HG02938 (cell line): ENCODE data around the gene HS3ST6.
"Not testable (repeated sequence)": the region's sequence is repeated elsewhere in the genome, so short reads cannot be mapped to it uniquely, and the experiment has no call there.

Experiments
- ATAC-seq: cut with Tn5 transposase; IDR thresholded peaks from one replicate; pipeline ENCODE4 v1.9.1; 2021; ENCODE audit warnings: mild to moderate bottlenecking, moderate library complexity; ENCODE audit not compliant: unreplicated experiment

HS3ST6 gene

GRCh38 chr16:1884155-1884760 is 34.0 kb downstream of the HS3ST6 start:
- ATAC-seq: no peak

DNA sequence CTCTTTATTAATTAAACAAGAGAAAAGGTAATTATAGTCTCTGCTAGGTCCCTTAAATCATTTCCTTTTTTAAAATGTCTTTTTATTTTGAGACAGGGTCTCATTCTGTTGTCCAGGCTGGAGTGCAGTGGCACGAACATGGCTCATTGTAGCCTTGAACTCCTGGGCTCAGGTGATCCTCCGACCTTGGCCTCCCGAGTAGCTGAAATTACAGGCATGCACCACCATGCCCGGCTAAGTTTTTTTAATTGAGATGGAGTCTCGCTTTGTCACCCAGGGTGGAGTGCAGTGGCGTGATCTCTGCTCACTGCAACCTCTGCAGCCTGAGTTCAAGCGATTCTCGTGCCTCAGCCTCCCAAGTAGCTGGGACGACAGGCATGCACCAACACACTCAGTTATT is 37.0 kb downstream of the HS3ST6 start:
- not testable (repeated sequence) for ATAC-seq

DNA sequence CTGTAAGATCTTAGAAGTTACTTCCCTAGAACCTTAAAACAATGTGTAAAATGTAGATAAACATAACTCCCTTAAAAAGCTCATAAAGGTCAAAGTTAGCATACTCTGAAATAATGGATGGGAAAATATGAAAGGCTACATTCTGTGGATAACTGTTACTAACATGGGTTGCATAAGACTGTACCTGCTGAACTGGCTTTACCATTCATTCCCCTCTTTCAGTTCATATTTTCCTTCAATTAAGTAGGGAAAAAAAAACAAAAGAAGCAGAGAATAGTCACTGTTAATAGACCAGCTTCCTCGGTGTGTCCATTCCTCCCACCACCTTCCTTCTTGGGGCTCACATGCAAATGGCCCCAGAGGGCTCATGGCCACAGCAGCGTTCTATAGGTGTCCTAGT is 38.7 kb downstream of the HS3ST6 start:
- no peak for ATAC-seq

DNA sequence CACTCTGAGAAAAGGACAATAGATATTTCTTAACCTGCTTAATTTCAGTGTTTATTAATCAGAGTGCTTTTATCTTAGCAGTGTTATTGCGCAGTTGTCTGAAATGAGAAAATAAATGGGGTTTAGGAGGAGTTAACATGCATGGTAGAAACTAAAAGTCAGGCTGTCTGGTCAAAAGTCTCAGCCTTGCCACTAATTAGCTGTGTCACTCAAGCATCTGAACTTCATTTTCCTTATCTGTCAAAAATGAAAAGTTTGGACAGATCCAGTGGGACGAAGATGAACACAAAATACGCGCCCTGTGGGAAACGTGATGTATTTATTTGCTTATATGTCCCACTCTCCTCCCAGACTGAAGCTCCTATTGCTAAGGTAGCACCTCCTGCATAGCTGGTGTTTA is 40.0 kb downstream of the HS3ST6 start:
- ATAC-seq: no peak

- no peak for ATAC-seq
These were observed 40.4 kb downstream of the HS3ST6 start for GRCh38 chr16:1877804-1878203.

DNA sequence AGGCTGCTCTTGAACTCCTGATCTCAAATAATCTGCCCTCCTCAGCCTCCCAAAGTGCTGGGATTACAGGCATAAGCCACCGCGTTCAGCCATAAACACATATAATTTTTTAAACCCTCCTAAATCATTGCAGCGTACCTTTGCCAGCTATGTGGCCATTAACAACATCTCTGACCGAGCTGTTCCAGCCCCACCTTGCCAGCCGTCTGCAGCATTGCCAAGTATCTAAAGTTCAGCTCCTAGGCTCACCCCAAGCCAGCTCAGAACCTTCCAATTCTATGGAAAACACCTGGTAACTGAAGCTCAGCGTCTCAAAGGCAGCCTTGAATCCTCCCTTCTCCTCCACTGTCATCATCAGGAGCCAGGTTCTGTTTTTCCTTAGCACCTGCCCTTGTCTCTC is 41.1 kb downstream of the HS3ST6 start:
- ATAC-seq: no peak

DNA sequence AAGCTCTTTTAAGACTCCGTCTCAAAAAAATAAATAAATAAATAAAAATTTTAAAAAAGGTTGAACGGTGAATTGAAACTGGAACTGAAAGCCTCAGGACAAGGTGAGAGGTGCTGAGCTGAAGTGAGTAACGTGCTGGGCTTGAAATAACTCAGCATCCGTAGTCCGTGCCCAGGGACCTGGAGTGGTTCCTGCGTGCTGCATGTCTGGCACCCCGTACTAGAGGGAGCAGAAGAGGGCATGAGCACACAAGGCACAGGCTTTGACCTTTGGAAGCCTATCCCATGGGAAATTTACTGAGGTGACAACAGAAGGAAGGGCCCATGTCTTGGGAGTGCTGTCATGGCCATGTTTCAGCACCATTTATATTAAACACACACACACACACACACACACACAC is 41.7 kb downstream of the HS3ST6 start:
- no peak for ATAC-seq

DNA sequence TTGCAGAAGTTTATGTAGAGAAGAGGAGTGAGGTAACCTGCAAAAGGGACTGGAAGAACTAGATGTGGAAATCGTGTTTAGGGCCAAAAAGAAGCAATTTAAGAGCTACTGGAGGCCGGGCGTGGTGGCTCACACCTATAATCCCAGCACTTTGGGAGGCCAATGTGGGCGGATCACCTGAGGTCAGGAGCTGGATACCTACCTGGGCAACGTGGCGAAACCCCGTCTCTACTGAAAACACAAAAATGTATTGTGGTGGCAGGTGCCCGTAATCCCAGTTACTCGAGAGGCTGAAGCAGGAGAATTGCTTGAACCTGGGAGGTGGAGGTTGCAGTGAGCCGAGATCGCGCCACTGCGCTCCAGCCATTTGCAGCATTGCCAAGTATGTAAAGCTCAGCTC is 42.1 kb downstream of the HS3ST6 start:
- ATAC-seq: not testable (repeated sequence)

GRCh38 chr16:1874854-1875253 is 43.4 kb downstream of the HS3ST6 start:
- ATAC-seq: no peak

DNA sequence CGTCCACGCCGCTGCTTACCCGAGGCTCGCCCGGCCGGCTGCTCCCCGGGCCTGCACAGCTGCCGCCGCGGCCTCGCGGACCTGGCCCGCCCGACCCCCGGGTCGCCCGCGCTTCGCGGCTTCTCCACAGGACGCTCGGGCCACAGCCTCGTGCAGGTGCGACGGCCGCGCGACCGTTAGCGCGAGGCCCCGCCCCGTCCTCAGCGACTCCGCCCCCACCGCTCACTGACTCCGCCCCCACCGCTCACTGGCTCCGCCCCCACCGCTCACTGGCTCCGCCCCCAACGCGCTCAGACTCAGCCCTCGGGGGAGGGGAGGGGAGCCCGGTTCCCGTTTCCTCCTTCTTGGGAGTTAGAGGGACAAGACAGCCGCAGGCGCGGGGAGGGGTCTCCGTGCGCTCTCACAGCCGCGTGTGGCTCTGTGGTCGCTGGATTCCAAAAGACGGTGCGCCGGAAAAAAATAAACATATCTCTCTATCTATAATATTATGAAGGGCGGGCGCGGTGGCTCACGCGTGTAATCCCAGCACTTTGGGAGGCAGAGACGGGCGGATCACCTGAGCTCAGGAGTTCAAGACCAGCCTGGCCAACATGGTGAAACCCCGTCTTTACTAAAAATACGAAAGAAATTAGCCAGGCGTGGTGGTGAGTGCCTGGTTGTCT is 46.1 kb downstream of the HS3ST6 start, which contains the start of gene MEIOB:
MEIOB (minus strand) TSS at position 191 of the 662 bp plus-strand sequence. CDS start 3,989 bp downstream, outside the sequence.
- ATAC-seq: no peak

DNA sequence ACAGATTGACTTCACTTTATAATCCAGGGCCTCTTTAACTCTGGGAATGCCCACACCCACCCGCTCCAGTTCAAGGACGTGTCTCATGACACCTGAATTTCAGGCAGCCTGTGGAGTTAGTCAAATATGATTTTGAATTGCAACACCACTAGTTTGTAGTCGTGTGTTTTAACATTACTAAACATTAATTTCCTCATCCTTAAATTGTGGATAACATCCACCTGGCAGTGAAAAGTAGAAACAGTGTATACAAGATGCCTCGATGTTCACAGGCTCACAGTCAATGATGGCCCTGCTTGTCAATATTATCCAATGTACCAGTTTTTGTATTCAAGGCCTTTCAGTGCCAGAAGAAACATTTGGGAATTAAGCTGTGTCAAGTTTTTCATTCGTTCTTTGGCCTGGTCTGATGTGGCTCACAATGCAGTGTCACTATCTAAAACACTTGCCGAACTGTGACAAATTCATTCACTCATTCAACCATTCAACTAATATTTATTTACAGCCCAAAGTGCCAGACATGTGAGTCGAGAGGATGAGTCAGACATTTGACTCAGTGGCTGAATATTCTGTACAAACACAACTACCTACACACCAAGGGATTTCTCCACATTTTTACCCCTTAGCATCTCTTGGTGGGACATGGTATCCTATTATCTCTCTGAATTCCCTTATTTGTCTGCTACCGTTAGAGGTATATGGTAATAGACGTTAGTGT is 47.7 kb downstream of the HS3ST6 start:
- ATAC-seq: no peak

DNA sequence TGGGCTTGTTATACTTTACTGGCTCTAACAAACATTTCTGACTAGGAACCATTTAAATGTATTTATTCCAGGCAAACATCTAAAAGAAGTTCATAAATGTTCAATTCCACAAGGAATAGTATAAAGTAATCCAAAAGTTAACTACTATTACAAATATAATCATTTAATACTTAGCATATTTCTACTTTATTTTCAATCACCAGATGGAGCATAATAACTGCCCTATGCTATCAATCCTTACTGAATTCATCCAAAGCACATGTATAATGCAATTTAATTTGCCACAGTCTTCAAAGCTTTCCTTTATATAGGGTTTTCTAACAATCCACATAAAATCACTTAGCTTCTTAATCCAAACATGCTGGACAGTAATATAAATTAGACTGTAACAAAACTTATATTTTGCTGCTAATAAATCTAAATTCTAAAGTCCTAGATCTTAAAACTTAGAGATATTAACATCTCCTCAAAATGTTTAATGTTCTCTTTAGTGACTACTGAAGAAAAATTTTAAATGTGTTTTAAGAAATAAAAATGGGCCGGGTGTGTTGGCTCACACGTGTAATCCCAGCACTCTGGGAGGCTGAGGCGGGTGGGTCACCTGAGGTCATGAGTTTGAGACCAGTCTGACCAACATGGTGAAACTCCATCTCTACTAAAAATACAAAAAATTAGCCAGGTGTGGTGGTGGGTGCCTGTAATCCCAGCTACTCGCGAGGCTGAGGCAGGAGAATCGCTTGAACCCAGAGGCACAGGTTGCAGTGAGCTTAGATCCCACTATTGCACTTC is 52.1 kb downstream of the HS3ST6 start:
- no peak for ATAC-seq

DNA sequence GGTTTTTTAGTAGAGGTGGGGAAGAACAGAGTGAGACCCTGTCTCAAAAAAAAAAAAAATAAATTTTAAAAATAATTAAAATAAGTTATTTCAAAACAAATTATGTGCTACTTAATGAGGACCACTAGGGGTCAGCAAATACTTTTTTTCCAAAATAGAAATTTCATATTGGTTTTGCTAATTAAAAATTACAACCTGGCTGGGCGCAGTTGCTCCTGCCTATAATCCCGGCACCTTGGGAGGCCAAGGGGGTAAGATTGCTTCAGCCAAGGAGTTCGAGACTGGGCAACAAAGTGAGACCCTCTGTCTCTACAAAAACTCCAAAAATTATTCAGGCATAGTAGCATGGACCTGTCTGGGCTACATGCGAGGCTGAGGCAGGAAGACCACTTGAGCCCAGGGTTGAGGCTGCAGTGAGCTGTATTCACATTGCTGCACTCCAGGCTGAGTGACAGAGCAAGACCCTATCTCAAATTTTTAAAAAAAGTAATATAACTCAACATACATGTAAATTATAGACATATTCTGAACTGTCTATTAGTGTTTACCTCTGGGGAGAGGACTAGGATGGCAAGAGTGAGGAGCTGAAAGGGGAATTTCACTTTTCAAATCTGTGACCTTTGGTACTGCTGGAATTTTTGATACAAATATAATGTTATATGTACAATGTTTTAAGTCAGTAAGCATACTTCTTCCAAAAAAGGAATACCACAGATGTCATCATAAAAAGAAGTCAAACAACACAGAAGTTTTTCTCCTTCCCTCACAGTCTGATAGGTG is 54.3 kb downstream of the HS3ST6 start:
- ATAC-seq: no peak

DNA sequence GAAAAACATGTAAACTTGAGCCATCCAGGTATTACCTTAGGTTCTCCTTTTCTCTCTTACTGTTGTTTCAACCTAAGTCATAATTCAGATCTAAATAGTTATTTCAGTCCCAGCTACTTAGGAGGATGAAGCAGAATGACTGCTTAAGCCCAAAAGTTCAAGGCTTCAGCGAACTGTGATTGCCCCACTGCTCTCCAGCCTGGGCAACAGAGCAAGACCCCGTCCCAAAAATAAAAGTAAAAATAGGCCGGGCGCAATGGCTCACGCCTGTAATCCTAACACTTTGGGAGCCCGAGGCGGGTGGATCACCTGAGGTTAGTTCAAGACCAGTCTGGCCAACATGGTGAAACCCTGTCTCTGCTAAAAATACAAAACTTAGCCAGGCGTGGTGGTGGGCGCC is 55.8 kb downstream of the HS3ST6 start:
- no peak for ATAC-seq

GRCh38 chr16:1861730-1862129 is 56.5 kb downstream of the HS3ST6 start:
- ATAC-seq: no peak
